ENCODE results near the gene PLPPR2.
"Not testable (repeated sequence)": the region's sequence is repeated elsewhere in the genome, so short reads cannot be mapped to it uniquely, and the experiment has no call there.

The PLPPR2 gene

DNA sequence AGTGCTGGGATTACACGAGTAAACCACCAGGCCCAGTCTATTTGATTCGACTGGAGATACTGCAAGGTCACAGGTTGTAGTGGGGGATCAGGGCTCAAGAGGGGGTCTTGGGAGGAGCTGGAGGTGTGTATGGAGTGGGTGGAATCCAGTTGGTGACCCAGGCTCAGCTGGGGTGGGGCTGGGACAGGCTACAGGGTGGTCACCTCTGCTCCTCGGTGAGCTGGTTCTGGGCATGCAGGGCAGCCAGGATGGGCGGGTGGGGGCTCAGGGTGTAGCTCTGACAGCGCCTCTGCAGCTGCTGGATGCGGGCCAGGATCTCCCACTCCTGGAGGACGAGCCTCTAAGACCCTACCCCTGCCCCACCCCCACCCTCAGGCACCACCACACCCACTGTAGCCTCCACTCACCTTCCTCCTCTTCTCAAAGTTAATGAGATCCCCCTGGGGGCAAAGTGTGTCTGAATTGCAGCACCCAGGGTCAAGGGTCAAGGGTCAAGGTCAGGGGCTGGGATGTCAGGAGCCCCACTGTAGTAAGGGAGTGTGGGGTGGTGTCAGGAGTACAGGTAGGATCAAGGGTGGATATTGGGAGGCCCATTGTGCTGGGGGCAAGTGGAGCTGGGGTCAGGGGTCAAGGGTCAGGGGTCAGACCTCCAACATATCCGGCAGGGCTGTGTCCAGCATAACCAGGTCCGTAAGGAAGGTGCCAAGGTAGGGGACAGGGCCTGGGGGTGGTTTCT lies 46.7 kb downstream of the PLPPR2 start:
- DNase-seq, result no peak

DNA sequence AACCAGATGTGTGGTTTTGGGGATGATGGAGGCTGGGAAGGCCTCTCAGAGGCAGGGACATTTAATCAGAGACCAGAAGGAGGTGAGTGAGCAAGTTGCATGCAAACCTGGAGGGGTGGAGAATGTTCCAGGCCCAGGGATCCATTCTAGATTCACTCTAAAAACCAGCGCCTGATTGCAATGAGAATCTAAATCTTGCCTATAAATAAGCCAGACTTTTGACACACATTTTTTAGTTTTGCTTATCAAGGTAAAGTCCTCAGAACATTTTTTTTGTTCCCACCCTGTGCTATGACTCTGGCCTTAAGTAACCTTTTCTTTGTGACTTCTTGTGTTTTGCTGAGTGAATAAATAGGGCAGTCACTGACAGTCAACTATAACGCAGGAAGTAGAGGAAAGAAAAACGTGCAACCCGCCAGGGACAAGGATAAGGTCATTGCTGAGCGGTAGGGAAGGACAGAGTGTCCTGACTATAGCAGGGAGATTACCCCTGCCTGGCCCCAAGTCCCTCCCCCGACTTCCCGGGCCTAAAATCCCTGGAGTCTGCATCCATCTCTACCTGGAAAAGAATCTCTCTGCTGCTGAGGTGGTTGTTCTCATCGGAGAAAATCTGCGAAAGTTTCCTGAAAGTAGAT lies 49.5 kb downstream of the PLPPR2 start:
- DNase-seq, result no peak

DNA sequence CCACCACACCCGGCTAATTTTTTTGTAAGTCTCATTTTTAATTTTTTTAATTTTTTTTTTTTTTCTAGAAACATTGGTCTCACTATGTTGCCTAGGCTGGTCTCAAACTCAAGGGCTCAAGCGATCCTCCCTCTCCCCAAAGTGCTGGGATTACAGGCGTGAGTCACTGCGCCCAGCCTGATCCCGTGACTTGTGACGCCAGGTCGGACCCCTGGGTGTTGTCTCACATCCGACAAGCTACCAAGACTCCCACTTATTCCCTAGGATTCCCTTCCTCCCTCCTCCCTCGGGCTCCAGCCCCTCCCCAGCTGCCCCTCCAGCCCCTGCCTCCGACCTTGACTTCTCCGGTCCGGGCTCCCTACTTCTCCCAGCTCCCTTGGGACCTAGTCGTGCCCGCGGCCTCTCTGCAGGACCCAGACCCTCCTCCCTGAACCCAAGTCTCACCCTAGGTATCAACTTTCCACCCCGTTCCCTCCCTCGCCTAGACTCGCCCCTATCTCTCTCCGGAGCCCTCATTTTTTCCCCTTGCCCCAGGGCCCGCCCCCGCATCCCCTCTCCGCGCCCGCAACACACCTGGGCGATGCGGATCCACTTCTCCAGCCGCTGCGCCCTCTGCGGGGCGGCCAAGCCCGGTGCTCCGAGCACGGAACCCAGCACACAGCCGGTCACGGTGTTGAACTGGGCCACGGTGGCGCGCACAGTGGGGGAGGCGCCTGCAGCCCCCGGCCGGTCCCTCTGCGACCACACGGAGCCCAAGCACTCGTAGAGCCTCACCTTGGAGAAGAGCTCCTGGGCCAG lies 50.8 kb downstream of the PLPPR2 start:
- DNase-seq, result no peak

DNA sequence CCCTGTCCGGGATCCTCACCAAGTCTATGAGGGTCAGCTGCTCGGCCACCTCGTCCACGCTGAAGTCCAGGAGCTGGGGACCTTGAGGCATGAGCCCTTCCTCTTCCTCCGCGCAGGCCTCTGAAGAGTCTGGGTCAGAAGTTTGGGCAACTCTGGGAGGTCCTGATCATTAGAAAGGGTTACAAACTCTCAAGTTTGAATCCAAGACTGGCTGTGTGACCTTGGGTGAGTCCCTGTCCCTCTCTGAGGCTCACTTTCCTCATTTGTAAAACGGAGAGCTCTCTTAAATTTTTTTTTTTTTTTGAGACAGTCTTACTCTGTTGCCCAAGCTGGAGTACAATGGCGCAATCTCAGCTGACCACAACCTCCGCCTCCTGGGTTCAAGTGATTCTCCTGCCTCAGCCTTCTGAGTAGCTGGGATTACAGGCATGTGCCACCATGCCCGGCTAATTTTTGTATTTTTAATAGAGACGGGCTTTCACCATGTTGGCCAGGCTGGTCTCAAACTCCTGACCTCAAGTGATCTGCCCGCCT lies 51.5 kb downstream of the PLPPR2 start:
- not testable (repeated sequence) for DNase-seq

DNA sequence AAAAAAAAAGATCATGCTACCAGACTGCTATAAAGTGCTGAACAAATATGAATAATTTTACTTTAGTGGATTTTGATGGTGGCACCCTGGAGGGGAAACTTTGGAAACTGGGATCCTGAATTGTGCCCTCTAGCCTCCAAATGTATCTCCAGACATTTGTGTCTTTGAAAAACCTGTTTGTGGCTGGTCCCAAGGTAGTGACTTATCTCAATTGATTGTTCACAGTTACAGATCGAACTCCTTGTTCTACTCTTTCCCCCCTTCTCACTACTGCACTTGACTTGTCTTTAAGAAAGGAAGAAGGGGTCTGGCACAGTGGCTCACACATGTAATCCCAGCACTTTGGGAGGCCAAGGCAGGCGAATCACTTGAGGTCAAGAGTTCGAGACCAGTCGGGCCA lies 53.4 kb downstream of the PLPPR2 start:
- DNase-seq, result no peak

DNA sequence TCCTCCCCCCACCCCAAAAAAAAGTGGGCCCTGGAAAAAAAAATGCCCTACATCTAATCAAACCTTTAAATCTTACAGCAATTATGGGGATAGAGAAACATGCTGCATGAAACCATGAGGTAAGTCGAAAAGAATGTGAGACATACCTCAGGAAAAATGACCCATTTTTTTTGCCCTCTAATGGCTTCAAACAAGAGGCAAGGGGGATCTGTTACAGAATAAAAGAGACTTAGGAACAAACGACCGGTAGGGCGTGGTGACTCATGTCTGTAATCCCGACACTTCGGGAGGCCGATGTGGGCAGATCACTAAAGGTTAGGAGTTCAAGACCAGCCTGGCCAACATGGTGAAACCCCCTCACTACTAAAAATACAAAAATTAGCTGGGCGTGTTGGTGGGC lies 55.5 kb downstream of the PLPPR2 start:
- no peak for DNase-seq

DNA sequence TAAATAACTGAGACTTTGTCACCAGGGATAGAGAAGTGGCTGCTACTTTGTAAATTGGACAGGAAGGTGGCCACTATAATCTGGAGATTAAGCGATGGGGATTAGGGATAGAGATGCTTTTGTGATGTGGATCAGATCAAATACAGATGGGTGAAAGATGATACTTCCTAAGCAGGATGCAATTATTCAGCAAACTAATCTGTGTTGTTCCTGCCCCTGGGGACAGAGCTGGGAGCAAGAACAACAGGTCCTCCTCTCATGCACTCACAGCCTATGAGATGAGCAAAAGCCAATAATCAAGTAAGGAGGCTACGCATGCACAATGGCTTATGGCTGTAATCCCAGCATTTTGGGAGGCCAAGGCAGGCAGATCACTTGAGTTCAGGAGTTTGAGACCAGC lies 59.3 kb downstream of the PLPPR2 start:
- DNase-seq, result no peak

Data from NCI-H446 (cell line).